CD14-positive monocyte (primary cell): Measurements from ENCODE around the gene CENPC. TPM values are rescaled to one million over a fixed set of nuclear protein-coding genes. Genes with fewer than 3 reads are reported as not detected.

Experiments
- DNase-seq, 3 donors: peaks; one replicate each; pipeline ENCODE4 v3.0.0-alpha.2; 2011 to 2022
- H2AFZ ChIP-seq: 2 replicates; pipeline ENCODE4 v1.6.0; 2012; ENCODE audit warnings: mild to moderate bottlenecking, low read depth, low read length, inconsistent platforms; ENCODE audit not compliant: insufficient read depth, poor library complexity, severe bottlenecking
- H3K27ac ChIP-seq, 2 donors: 1 replicate in 1 of 2; 2 replicates in 1 of 2; pipeline ENCODE4 v1.5.1; 2012 to 2013; ENCODE audit warnings: low read length in 2 of 2, control low read depth in 1 of 2, inconsistent platforms in 1 of 2, low read depth in 1 of 2, mild to moderate bottlenecking in 1 of 2
- H3K27me3 ChIP-seq, 2 donors: one replicate each; pipeline versions ENCODE4 v1.6.0 to v1.6.1; 2011 to 2013; ENCODE audit warnings: low read length in 2 of 2; ENCODE audit not compliant: control insufficient read depth in 2 of 2, insufficient read depth in 2 of 2
- H3K36me3 ChIP-seq, 2 donors: replicated peaks in 1 of 2; 1 replicate in 1 of 2; 2 replicates in 1 of 2; pipeline versions ENCODE4 v1.5.1 to v1.6.1; 2012 to 2013; ENCODE audit warnings: low read length in 2 of 2, control low read depth in 1 of 2, inconsistent platforms in 1 of 2, mild to moderate bottlenecking in 1 of 2; ENCODE audit not compliant: insufficient read depth in 2 of 2, control insufficient read depth in 1 of 2
- H3K4me1 ChIP-seq, 2 donors: 1 replicate in 1 of 2; 2 replicates in 1 of 2; pipeline versions ENCODE4 v1.5.1 to v1.6.1; 2012 to 2013; ENCODE audit warnings: low read length in 2 of 2, control low read depth in 1 of 2, inconsistent platforms in 1 of 2, mild to moderate bottlenecking in 1 of 2, moderate library complexity in 1 of 2; ENCODE audit not compliant: insufficient read depth in 2 of 2, control insufficient read depth in 1 of 2
- H3K4me2 ChIP-seq: replicated peaks from 2 replicates; pipeline ENCODE3; 2012; ENCODE audit warnings: low read length, moderate library complexity, mild to moderate bottlenecking; ENCODE audit not compliant: poor library complexity, severe bottlenecking; ENCODE audit errors: extremely low read depth
- H3K4me3 ChIP-seq, 3 experiments: fragments of 200-600 bp in 1 of 3; sonication (generic) in 1 of 3; replicated peaks in 1 of 3; 1 replicate in 2 of 3; 2 replicates in 1 of 3; pipeline ENCODE4 v1.5.1; 2011 to 2013; ENCODE audit warnings: low read length in 3 of 3, mild to moderate bottlenecking in 3 of 3, control low read depth in 2 of 3, low read depth in 2 of 3, inconsistent platforms in 1 of 3, moderate library complexity in 1 of 3
- H3K79me2 ChIP-seq: 2 replicates; pipeline ENCODE4 v1.6.0; 2012; ENCODE audit warnings: mild to moderate bottlenecking, control low read depth, inconsistent platforms, low read length, moderate library complexity; ENCODE audit not compliant: insufficient read depth
- H3K9ac ChIP-seq: 2 replicates; pipeline ENCODE4 v1.6.0; 2017; ENCODE audit warnings: low read length, mild to moderate bottlenecking; ENCODE audit not compliant: insufficient read depth, poor library complexity, severe bottlenecking
- H3K9me3 ChIP-seq, 2 donors: replicated peaks in 1 of 2; 1 replicate in 1 of 2; 2 replicates in 1 of 2; pipeline versions ENCODE4 v1.5.1 to v1.6.1; 2012 to 2013; ENCODE audit warnings: low read length in 2 of 2, control low read depth in 1 of 2; ENCODE audit not compliant: control insufficient read depth in 1 of 2, insufficient read depth in 1 of 2
- H4K20me1 ChIP-seq: 2 replicates; pipeline ENCODE4 v1.6.0; 2012; ENCODE audit warnings: mild to moderate bottlenecking, low read length, control low read depth, moderate library complexity; ENCODE audit not compliant: insufficient read depth
- H3K27ac Mint-ChIP-seq, 7 donors: one replicate each; pipeline ENCODE4 v1.8.0; 2020; ENCODE audit warnings: mild to moderate bottlenecking in 7 of 7, mixed read lengths in 7 of 7, moderate library complexity in 6 of 7, inconsistent platforms in 2 of 7
- H3K27me3 Mint-ChIP-seq, 3 donors: one replicate each; pipeline ENCODE4 v1.8.0; 2021 to 2022; ENCODE audit warnings: low read depth in 3 of 3, mild to moderate bottlenecking in 3 of 3, mixed read lengths in 3 of 3, moderate library complexity in 3 of 3, inconsistent platforms in 1 of 3
- H3K36me3 Mint-ChIP-seq, 2 donors: one replicate each; pipeline ENCODE4 v1.8.0; 2020; ENCODE audit warnings: mixed read lengths in 2 of 2, inconsistent platforms in 1 of 2, mild to moderate bottlenecking in 1 of 2
- H3K4me1 Mint-ChIP-seq: one replicate; pipeline ENCODE4 v1.8.0; 2020; ENCODE audit warnings: mild to moderate bottlenecking, mixed read lengths
- H3K4me3 Mint-ChIP-seq, 2 donors: one replicate each; pipeline ENCODE4 v1.8.0; 2020; ENCODE audit warnings: mild to moderate bottlenecking in 2 of 2, mixed read lengths in 2 of 2, moderate library complexity in 1 of 2
- H3K9me3 Mint-ChIP-seq, 7 donors: one replicate each; pipeline ENCODE4 v1.8.0; 2020 to 2022; ENCODE audit warnings: mixed read lengths in 7 of 7, mild to moderate bottlenecking in 6 of 7, moderate library complexity in 6 of 7, inconsistent platforms in 2 of 7
- CTCF ChIP-seq: fragments of 200-600 bp; IDR thresholded peaks from one replicate; pipeline ENCODE4 v1.8.0; 2022; ENCODE audit warnings: antibody characterized with exemption, mild to moderate bottlenecking
- WGBS: methylation state at CpG from one replicate; pipeline ENCODE4 v1.1.5; 2013; ENCODE audit warnings: missing lambda C conversion rate; ENCODE audit not compliant: insufficient coverage; 5-methylcytosine and 5-hydroxymethylcytosine counted together
- intact Hi-C, 2 donors: fragments of 100-400 bp; cut with micrococcal nuclease; formaldehyde crosslinking; loops; one replicate each; pipeline versions ENCODE4 v1.15.0 to v1.15.1; 2023
- polyA plus RNA-seq, 3 donors: library from polyadenylated mRNA; depleted of rRNA in 1 of 3; unstranded in 2 of 3; stranded (reverse) in 1 of 3; fragments of 300-500 nt in 2 of 3; fragments of >200 nt in 1 of 3; fragmentation: Illumina TruSeq in 2 of 3; gene quantifications; 1 replicate in 2 of 3; 2 replicates in 1 of 3; pipeline ENCODE4 v1.2.3, GENCODE V29; 2012 to 2021

Gene CENPC
- polyA plus RNA-seq, 3 donors, result 6.3 to 7.2 (median 6.7) TPM

DNA sequence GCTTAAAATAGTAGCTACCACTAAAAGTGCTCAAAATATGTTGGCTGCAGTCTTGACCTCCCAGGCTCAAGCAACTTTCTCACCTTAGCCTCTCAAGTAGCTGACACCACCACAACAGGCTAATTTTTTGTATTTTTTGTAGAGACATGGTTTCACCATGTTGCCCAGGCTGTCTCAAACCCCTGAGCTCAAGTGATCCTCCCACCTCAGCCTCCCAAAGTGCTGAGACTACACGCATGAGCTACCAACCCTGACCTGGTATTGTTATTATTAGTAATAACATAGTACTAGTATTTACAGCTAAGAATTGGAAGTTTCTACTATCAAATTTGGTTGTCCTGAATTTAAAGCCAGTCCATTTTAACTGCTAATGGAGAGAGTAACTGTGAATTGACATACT lies 31.2 kb upstream of the CENPC start:
- H3K27ac Mint-ChIP-seq, result no peak overlapping the region
- no peak for DNase-seq
- no peak overlapping the region for H3K9ac ChIP-seq
- H2AFZ ChIP-seq, result no peak overlapping the region
- intact Hi-C loops, result no loop called here
- H4K20me1 ChIP-seq, result no peaks in the 10 kb centered on the region
- no peaks in the 10 kb centered on the region for H3K27me3 ChIP-seq
- H3K4me2 ChIP-seq, result no peak overlapping the region
- TF ChIP-seq CTCF, result no peak
- WGBS, result no CpG with 5 or more reads among the region's 1 CpG
- no peak overlapping the region for H3K4me3 ChIP-seq
- peaks cover 0 to 3% of the 10 kb centered on the region in 2 donors for H3K36me3 Mint-ChIP-seq
- H3K4me1 Mint-ChIP-seq, result peaks cover 16% of the 10 kb centered on the region
- no peaks in the 10 kb centered on the region for H3K9me3 Mint-ChIP-seq
- no peaks in the 10 kb centered on the region for H3K79me2 ChIP-seq
- no peaks in the 10 kb centered on the region for H3K36me3 ChIP-seq
- H3K4me3 Mint-ChIP-seq, result no peak overlapping the region
- no peaks in the 10 kb centered on the region for H3K4me1 ChIP-seq
- no peaks in the 10 kb centered on the region for H3K9me3 ChIP-seq
- H3K27ac ChIP-seq, result no peak overlapping the region
- H3K27me3 Mint-ChIP-seq, result no peaks in the 10 kb centered on the region

DNA sequence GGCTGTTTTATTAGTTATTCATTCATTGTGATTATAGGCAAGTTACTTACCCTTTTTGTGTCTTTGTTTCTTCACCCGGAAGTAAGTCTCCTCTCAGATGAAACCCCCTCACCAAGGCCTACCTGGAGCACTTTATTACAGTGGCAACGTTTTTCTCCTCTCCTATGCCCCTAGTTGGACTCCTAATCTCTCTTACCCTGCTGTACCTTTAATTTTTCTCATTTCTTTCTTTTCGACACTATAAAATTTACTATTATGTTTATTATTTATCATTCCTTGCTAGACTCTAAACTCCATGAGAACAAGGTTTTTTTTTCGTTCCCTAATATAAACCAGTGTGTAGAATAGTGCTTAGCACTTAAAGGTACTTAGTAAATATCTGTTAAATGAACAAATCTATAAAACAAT lies 30.8 kb upstream of the CENPC start:
- Histone ChIP-seq H3K9ac (no peak overlapping the region), H3K27me3 (no peaks in the 10 kb centered on the region), H3K4me3 (no peak overlapping the region), H3K4me1 (no peaks in the 10 kb centered on the region), H4K20me1 (no peaks in the 10 kb centered on the region), H3K9me3 (no peaks in the 10 kb centered on the region), H3K4me2 (no peak overlapping the region), H3K27ac (no peak overlapping the region), H3K36me3 (no peaks in the 10 kb centered on the region), H3K79me2 (no peaks in the 10 kb centered on the region), H2AFZ (peak overlapping the region; percentile 21)
- no peaks in the 10 kb centered on the region for H3K9me3 Mint-ChIP-seq
- no peak for DNase-seq
- no CpG with 5 or more reads among the region's 4 CpGs for WGBS
- no peak for TF ChIP-seq CTCF
- peaks cover 0 to 3% of the 10 kb centered on the region in 2 donors for H3K36me3 Mint-ChIP-seq
- no peak overlapping the region for H3K27ac Mint-ChIP-seq
- H3K4me3 Mint-ChIP-seq, result no peak overlapping the region
- no peaks in the 10 kb centered on the region for H3K27me3 Mint-ChIP-seq
- intact Hi-C loops, result no loop called here
- H3K4me1 Mint-ChIP-seq, result peaks cover 11% of the 10 kb centered on the region
